H1 (cell line): Measurements from ENCODE around the gene ACYP2. TPM values are rescaled to one million over a fixed set of nuclear protein-coding genes. Genes with fewer than 3 reads are reported as not detected.

ENCODE experiments used
- BRCA1 ChIP-seq: IDR thresholded peaks from 2 replicates; pipeline ENCODE4 v1.6.1; 2012; ENCODE audit warnings: low read depth, low read length, improper control_type of control experiment
- CBX5 ChIP-seq: fragments of 300-800, 300-1000 bp; sonication (generic); IDR thresholded peaks from 2 replicates; pipeline ENCODE4 v1.7.1; 2016; ENCODE audit warnings: antibody characterized with exemption, low read length, low read depth
- CHD2 ChIP-seq: IDR thresholded peaks from 2 replicates; pipeline ENCODE4 v1.6.1; 2012; ENCODE audit warnings: low read length, improper control_type of control experiment
- CREB1 ChIP-seq: IDR thresholded peaks from 2 replicates; pipeline ENCODE4 v1.6.1; 2012; ENCODE audit warnings: inconsistent platforms
- KDM1A ChIP-seq: fragments of 200-600, 300-600 bp; sonication (generic); IDR thresholded peaks from 2 replicates; pipeline ENCODE4 v1.7.1; 2016; ENCODE audit warnings: mild to moderate bottlenecking, low read length, borderline replicate concordance
- NRF1 ChIP-seq: IDR thresholded peaks from 2 replicates; pipeline ENCODE4 v1.6.1; 2011; ENCODE audit warnings: mild to moderate bottlenecking, low read depth, low read length, improper control_type of control experiment
- RXRA ChIP-seq: IDR thresholded peaks from 2 replicates; pipeline ENCODE4 v1.6.1; 2011; ENCODE audit warnings: low read depth, mild to moderate bottlenecking, low read length, moderate library complexity; ENCODE audit not compliant: insufficient read depth
- SIX5 ChIP-seq: IDR thresholded peaks from 2 replicates; pipeline ENCODE4 v1.6.1; 2011; ENCODE audit warnings: mild to moderate bottlenecking, low read depth, low read length
- SP1 ChIP-seq: IDR thresholded peaks from 2 replicates; pipeline ENCODE4 v1.6.1; 2011; ENCODE audit warnings: low read depth, low read length
- ZNF274 ChIP-seq: IDR thresholded peaks from 2 replicates; pipeline ENCODE4 v1.7.0; 2012; ENCODE audit warnings: low read length, borderline replicate concordance; ENCODE audit errors: extremely low read depth
- polyA plus RNA-seq, 7 experiments: library from polyadenylated mRNA; depleted of rRNA in 3 of 7; stranded (reverse) in 5 of 7; unstranded in 2 of 7; fragments of >200 nt in 5 of 7; fragments of 200-250 nt in 2 of 7; gene quantifications; 1 replicate in 5 of 7; 2 replicates in 1 of 7; 4 replicates in 1 of 7; pipeline versions ENCODE4 v1.2.1 to v1.2.3, GENCODE V29; 2011 to 2013; ENCODE audit warnings: missing spikeins in 2 of 7, mixed read lengths in 2 of 7
- total RNA-seq: library from RNA; stranded (reverse); fragmentation: NEBNext Ultra II Directional; extraction: Animal tissue kit (Norgen Biotek cat#: 25700); gene quantifications from 2 replicates; pipeline ENCODE4 v1.2.1, GENCODE V29; 2021
- TF ChIP-seq, protein P1 (sequence below): fragments of 300-600 bp; sonication (generic); IDR thresholded peaks from 2 replicates; pipeline ENCODE4 v1.7.1; 2012; ENCODE audit warnings: low read length, moderate library complexity, mild to moderate bottlenecking, inconsistent platforms; ENCODE audit not compliant: insufficient replicate concordance

ACYP2 gene
- total and polyA plus RNA-seq, 2 of the 8 experiments (the other 6 are each of a cell fraction or from before 2014, with no cell fraction given): 3.4 to 4.4 TPM

DNA sequence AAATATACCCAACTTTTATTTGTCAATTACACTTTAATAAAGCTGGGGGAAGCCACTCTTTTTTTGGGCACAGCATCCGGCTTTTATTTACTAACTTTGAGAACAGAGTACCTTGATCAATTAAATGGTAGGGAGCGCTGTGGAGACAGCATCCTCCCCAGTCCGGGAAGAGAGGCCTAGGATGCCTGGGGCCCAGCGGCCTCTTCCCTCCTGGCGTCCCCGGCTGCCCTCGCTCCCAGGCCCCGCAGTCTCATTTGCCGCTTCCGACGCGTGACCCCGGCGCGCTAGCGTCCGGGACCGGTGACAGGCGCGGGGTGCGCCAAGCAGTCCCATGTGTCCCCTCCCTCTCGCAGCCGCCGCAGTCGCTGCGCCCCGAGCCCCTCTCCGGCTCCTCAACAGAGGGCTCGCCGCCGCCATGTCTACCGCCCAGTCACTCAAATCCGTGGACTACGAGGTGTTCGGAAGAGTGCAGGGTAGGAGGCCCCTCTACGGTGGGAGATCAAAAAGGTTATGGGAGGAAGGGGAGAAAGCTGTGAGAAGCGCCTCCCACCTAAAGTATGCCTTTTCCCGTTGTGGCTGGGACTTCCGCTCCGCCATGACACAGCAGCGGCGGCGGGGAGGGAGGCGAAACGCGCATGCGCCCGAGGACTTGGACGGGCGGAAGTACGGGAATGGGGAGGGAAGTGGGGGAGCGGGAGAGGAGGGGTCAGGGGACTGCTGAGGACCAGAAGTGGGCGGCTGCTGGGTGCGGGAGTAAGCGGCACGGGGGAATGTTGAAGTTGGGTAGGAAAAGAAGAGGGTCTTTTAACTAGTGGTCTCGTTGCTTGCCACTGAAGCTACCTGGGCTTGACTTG lies at the start of gene ACYP2 (continued):
- TF ChIP-seq ZNF274: no peak
- TF ChIP-seq SP1: no peak
- no peak for TF ChIP-seq SIX5
- peak; percentile 84 for TF ChIP-seq CREB1
- no peak for TF ChIP-seq KDM1A
- no peak for TF ChIP-seq CHD2
- no peak for TF ChIP-seq RXRA
- peak; percentile 75 for TF ChIP-seq NRF1
- TF ChIP-seq, protein P1, sequence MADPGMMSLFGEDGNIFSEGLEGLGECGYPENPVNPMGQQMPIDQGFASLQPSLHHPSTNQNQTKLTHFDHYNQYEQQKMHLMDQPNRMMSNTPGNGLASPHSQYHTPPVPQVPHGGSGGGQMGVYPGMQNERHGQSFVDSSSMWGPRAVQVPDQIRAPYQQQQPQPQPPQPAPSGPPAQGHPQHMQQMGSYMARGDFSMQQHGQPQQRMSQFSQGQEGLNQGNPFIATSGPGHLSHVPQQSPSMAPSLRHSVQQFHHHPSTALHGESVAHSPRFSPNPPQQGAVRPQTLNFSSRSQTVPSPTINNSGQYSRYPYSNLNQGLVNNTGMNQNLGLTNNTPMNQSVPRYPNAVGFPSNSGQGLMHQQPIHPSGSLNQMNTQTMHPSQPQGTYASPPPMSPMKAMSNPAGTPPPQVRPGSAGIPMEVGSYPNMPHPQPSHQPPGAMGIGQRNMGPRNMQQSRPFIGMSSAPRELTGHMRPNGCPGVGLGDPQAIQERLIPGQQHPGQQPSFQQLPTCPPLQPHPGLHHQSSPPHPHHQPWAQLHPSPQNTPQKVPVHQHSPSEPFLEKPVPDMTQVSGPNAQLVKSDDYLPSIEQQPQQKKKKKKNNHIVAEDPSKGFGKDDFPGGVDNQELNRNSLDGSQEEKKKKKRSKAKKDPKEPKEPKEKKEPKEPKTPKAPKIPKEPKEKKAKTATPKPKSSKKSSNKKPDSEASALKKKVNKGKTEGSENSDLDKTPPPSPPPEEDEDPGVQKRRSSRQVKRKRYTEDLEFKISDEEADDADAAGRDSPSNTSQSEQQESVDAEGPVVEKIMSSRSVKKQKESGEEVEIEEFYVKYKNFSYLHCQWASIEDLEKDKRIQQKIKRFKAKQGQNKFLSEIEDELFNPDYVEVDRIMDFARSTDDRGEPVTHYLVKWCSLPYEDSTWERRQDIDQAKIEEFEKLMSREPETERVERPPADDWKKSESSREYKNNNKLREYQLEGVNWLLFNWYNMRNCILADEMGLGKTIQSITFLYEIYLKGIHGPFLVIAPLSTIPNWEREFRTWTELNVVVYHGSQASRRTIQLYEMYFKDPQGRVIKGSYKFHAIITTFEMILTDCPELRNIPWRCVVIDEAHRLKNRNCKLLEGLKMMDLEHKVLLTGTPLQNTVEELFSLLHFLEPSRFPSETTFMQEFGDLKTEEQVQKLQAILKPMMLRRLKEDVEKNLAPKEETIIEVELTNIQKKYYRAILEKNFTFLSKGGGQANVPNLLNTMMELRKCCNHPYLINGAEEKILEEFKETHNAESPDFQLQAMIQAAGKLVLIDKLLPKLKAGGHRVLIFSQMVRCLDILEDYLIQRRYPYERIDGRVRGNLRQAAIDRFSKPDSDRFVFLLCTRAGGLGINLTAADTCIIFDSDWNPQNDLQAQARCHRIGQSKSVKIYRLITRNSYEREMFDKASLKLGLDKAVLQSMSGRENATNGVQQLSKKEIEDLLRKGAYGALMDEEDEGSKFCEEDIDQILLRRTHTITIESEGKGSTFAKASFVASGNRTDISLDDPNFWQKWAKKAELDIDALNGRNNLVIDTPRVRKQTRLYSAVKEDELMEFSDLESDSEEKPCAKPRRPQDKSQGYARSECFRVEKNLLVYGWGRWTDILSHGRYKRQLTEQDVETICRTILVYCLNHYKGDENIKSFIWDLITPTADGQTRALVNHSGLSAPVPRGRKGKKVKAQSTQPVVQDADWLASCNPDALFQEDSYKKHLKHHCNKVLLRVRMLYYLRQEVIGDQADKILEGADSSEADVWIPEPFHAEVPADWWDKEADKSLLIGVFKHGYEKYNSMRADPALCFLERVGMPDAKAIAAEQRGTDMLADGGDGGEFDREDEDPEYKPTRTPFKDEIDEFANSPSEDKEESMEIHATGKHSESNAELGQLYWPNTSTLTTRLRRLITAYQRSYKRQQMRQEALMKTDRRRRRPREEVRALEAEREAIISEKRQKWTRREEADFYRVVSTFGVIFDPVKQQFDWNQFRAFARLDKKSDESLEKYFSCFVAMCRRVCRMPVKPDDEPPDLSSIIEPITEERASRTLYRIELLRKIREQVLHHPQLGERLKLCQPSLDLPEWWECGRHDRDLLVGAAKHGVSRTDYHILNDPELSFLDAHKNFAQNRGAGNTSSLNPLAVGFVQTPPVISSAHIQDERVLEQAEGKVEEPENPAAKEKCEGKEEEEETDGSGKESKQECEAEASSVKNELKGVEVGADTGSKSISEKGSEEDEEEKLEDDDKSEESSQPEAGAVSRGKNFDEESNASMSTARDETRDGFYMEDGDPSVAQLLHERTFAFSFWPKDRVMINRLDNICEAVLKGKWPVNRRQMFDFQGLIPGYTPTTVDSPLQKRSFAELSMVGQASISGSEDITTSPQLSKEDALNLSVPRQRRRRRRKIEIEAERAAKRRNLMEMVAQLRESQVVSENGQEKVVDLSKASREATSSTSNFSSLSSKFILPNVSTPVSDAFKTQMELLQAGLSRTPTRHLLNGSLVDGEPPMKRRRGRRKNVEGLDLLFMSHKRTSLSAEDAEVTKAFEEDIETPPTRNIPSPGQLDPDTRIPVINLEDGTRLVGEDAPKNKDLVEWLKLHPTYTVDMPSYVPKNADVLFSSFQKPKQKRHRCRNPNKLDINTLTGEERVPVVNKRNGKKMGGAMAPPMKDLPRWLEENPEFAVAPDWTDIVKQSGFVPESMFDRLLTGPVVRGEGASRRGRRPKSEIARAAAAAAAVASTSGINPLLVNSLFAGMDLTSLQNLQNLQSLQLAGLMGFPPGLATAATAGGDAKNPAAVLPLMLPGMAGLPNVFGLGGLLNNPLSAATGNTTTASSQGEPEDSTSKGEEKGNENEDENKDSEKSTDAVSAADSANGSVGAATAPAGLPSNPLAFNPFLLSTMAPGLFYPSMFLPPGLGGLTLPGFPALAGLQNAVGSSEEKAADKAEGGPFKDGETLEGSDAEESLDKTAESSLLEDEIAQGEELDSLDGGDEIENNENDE: no peak
- no peak for TF ChIP-seq CBX5
- no peak for TF ChIP-seq BRCA1
